NCI-H345 treated with DMSO at 0.1 percent for 48 hours (cell line): Measurements from ENCODE around the gene VSIR.

Experiments used
- DNase-seq: peaks from one replicate; lab custom pipeline; 2025; ENCODE audit not compliant: unreplicated experiment; lab: John Stamatoyannopoulos, UW

VSIR gene

DNA sequence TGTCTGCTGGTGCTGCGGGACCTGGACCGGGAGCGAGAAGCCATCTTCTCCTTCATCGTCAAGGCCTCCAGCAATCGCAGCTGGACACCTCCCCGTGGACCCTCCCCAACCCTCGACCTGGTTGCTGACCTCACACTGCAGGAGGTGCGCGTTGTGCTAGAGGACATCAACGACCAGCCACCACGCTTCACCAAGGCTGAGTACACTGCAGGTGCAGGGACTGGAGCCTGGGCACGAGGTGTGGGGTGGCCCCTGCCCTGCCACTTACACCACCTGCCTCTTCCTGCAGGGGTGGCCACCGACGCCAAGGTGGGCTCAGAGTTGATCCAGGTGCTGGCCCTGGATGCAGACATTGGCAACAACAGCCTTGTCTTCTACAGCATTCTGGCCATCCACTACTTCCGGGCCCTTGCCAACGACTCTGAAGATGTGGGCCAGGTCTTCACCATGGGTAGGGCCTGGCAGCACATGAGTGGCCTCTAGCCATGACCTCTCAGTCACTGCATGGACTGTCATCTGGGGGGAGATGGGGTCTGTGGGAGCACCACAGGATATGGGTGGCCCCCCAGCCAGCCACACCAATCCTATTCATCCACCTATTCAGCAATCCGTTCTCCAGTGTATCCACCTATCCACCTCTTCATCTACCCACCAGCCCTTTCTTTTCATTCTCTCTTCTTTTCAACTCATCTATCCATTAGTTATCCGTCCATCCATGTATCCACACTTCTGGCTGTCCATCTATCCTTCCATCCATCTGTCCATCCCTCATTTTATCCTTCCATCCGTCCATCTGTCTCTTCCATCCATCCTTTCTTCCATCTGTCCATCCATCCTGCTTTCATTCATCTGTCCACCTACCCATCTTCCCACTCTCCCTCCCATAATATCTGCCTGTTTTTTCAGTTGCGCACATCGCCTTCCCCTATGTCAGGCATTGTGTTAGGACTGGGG is 34.5 kb upstream of the VSIR start:
- DNase-seq = no peak

DNA sequence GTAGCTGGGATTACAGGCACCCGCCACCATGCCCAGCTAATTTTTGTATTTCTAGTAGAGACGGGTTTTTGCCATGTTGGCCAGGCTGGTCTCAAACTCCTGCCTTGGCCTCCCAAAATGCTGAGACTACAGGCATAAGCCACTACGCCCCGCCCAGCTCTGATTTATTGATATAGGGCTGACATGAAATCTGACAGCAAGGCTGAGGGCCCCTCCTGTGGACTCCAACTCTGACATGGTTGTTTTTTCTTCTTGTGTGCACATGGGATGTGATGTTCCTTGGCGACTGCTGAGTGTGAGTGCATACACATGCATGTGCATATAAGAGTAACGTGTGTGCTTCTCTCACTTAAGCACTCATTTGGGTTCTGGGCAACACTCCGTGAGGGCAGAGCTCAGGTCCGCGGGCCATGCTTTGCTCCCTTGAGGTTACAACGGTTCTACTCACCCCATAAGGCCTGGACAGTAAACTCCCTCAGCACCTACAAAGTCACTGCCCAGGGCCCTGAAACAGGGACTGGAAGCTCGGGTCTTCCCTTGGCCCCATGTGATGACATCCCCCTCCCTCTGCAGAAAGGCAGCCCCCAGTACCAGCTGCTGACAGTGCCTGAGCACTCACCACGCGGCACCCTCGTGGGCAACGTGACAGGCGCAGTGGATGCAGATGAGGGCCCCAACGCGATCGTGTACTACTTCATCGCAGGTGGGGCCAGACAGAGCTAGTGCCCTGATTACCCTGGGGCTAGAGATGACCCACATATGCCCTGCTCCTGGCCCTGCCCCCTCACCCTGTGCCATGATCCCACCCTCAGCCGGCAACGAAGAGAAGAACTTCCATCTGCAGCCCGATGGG is 33.6 kb upstream of the VSIR start:
- DNase-seq = no peak

DNA sequence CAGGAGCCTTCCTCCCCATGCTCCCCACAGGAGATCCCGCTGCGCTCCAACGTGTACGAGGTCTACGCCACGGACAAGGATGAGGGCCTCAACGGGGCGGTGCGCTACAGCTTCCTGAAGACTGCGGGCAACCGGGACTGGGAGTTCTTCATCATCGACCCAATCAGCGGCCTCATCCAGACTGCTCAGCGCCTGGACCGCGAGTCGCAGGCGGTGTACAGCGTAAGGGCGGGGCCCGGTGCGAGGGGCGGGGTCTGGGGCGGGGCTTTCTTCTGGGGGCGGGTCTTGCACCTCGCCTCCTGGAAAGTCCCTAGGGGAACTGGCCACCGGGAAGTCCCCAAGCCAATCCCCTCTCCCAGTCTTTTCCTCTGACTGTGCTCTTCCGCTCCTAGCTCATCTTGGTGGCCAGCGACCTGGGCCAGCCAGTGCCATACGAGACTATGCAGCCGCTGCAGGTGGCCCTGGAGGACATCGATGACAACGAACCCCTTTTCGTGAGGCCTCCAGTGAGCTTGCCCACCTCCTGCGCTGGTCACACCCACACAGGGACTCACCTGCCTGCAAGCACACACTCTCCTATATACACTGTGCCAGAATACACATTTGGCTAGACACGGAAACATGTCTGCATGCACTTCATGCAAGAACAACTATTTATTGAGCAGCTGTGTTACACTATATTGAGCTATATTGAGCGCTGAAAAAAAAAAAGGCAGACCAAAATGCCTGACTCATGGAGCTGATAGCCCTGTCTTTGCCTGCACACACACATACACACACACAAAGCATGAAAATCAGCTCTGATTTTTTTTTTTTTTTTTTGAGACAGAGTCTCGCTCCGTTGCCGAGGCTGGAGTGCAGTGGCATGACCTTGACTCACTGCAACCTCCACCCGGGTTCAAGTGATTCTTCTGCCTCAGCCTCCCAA is 32.7 kb upstream of the VSIR start:
- DNase-seq = no peak

DNA sequence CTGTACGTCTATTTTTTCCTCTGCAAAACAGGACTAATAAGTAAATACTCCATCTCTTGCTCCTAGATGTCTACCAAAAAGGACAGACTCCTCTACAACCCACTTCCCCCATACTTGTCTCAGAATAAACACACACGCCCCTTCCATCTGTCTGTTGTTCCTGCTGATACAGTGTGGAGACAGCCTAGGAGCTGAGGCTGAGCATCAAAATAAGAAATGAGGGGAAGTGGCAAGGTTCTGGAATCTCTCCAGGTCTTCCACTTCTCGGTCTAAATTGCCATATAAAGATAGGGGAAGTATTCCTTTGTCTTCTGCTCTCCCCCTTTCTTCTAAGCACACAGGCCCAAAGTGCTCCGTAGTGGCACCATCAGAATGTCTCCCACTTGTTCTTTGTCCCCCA is 30.8 kb upstream of the VSIR start:
- no peak for DNase-seq

DNA sequence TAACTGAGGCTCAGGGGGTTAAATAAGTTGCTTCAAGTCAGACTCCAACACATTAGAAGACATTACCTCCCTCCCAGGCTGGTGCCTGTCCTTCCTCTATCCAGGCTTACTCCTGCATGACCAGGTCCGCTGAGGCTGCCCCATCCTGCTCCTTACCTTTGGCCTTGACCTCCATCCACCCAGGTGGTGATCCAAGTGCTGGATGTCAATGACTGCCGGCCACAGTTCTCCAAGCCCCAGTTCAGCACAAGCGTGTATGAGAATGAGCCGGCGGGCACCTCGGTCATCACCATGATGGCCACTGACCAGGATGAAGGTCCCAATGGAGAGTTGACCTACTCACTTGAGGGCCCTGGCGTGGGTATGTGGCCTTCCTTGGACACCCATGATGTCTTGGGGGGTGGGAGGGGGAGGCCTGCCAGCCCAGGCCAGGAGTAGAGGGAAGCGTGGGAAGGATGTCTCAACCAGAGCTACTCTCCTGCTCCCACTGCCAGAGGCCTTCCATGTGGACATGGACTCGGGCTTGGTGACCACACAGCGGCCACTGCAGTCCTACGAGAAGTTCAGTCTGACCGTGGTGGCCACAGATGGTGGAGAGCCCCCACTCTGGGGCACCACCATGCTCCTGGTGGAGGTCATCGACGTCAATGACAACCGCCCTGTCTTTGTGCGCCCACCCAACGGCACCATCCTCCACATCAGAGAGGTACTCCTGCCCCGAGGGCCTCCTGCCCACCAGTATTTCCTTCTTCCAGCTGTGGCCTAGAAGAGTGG is 29.6 kb upstream of the VSIR start:
- DNase-seq = no peak

DNA sequence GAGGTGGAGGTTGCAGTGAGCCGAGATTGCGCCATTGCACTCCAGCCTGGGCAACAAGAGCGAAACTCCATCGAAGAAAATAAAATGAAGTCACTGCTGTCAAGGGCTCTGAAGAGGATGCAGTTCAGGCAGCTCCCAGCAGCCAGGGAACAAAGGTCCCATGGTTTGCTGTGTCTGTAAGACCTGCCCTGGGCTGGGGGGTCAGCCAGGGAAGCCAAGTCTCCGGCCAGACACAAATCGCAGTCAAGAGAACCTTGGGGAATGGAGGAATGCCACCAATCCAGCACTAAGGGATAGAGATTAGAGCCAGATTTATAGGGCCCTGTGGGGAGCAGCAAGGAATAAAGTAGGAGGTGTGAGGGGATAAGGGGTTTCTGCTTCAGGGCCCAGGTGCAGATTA is 28.9 kb upstream of the VSIR start:
- no peak for DNase-seq

DNA sequence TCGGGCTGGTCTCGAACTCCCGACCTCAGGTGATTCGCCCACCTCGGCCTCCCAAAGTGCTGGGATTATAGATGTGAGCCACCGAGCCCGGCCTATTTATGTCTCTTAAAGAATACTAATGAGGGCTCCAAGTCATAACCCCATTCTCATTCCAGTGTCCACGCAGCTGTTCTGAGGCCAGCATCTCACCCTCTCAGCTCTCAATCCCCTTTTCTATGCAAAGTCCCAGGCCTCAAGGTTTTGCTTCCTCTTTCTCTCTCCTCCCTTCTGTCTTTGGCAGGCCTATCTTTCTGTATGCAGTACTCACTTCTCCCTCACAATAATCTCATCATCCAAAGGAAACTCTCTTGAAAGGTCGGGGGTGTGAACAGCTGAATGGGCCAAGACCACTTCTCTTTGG is 28.0 kb upstream of the VSIR start:
- no peak for DNase-seq

DNA sequence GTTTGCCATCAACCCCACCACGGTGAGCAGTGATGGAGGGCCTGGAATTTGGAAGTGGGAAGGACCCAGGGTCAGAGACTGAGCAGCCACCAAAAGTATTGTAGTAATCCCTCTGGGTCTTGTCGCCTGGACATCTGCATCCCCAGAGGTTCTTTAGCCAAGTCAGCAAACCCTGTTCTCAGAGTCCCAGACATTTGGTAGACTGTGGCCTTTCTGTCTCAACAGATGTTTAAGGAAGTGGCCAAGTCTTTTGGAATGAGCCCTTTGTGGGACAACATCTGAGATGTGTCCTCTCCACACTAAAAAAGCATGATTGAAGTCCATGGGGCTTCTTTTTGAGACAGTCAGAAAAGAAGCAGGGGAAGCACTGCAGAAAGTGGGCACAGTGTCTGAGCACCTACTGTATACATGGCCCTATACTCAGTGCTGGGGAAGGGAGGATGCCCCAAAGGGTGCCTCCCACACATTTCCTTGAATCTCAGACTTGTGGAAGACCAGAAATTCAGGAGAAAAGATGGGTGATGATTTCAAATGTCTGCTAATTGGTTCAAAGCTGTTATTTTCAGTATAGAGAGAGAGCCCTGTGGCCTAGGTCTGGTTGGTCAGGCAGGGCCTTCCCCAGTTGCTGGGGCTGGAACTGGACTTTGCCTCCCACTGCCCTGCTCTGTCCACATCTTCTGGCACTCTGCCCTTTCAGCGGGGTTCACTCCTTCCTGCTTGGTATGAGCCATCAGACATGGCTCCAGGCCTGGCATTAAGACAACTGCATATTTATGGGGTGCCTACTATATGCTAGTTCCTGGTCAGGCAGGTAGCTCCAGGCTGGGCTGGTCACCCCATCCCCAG is 26.5 kb upstream of the VSIR start:
- no peak for DNase-seq

DNA sequence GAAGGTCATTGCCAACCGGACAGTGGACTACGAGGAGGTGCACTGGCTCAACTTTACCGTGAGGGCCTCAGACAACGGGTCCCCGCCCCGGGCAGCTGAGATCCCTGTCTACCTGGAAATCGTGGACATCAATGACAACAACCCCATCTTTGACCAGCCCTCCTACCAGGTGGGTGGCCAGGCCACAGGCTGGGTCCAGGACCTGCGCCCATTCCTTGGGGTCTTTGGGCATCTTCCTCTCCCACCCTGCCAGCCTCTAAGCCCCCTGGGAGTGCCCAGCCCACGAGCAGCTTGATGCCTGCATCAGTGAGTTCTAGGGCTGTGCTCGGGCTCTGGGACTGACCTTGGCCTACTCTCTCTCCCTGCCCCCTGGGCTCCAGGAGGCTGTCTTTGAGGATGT is 25.8 kb upstream of the VSIR start:
- no peak for DNase-seq

DNA sequence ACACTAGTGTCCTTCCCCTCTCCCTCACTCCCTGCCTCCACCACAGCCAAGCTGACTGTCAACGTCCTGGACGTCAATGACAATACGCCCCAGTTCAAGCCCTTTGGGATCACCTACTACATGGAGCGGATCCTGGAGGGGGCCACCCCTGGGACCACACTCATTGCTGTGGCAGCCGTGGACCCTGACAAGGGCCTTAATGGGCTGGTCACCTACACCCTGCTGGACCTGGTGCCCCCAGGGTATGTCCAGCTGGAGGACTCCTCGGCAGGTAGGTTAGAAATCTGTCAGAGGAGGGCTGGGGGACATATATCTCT is 24.9 kb upstream of the VSIR start:
- no peak for DNase-seq

DNA sequence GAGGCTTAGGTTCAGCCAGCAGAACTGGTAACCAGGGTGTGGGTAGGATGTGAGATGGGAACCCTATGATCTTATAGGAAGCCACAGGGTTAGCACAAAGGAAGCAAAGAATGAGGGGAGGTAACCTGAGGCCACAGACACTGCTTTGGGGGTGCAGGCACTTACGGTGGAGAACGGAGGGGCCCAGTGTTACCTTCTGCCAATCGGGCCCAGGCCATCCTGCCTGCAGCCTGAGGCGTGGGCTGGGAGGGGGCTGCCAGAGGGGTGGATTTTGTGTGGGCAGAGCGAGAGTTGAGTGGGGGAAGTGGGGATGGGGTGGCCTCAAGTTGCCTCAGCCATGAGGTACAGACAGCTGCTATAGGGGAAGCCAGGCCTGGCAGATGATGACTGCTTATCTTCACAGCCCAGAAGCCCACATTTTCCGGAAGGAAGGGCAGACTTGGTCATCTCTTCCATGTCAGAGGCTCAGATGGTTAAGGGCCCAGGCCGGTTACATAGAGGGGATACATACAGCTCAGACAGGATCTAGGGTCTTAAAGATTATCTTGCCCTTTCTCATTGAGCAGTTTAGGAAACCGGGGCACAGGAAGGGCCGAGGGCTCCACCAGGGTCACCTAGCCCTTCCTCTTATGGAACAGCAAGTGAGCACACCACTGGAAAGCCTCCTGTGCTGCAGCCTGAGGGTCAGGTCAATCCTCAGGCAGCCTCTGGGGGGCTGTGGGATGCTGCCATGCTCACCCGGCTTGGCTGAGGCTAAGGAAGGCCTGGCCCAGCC is 24.4 kb upstream of the VSIR start:
- no peak for DNase-seq

DNA sequence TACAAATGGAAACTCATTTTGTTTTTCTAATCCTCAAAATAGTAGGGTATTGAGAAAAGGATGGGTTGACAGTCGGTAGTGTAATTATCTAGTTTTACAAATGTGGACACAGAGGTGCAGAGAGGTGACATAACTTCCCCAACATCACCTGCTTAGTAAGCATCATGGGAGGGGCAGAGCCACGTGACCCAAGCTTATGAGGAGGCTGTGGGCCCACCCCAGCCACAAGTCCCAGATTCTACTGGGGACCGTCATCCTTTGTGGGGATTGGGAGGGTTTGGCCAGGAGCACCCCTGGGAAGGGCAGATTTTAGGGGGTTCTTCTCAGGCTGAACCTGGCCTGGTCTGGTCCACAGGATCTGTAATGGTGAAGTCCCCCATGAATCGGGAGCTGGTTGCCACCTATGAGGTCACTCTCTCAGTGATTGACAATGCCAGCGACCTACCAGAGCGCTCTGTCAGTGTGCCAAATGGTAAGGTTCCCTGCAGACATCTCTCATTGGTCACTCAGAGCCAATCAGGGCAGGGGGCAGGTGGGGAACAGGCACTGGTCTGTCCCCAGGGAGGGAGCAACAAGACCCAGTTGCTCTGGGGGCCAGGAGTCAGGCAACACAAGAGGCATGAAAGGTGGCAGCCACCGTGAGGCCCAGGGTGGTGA is 23.6 kb upstream of the VSIR start:
- DNase-seq = no peak

DNA sequence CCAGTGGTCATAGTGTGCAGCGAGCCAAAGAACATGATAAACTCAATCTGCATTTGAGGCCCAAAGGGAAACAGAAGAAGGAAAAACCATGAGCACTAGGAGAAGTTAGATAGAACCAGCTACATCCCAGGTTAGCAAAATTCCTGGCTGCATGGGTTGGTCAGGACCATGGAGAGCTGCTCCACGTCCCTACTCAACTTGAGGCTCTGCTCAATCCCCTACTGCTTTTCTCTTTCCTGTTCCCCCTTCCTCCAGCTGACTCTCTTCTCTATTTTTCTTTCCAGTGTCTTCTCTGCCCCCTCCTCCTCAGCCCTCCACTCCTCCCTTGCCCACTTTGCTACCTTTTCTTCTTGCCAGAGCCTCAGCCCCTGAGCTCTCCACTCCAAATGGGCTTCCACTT is 21.9 kb upstream of the VSIR start:
- DNase-seq = no peak

DNA sequence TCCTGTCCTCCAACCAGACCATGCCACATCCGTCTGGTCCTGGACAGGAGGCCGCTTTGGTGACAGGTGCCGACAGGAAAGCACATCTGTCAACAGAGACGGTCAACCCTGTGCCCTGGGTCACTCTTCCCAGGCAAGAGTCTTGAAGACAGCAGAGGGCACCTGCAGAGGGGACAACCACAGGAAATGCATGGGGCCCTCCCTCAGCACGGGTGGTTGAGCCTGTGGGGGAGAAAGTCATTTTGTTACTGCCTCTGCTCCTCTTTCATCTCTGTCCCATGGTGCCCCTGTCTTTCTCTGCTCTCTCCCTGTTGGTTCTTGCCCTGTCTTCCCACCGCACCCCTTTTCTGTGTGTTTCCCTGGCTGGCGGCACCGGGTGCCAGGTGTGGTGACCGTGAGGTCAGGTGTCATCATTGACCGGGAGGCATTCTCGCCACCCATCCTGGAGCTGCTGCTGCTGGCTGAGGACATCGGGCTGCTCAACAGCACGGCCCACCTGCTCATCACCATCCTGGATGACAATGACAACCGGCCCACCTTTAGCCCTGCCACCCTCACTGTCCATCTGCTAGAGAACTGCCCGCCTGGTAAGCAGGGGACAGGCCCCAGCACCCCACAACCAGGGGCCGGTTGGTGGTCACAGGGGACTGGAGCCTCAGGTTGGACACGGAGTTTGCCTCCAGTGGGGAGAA is 17.6 kb upstream of the VSIR start:
- no peak for DNase-seq

DNA sequence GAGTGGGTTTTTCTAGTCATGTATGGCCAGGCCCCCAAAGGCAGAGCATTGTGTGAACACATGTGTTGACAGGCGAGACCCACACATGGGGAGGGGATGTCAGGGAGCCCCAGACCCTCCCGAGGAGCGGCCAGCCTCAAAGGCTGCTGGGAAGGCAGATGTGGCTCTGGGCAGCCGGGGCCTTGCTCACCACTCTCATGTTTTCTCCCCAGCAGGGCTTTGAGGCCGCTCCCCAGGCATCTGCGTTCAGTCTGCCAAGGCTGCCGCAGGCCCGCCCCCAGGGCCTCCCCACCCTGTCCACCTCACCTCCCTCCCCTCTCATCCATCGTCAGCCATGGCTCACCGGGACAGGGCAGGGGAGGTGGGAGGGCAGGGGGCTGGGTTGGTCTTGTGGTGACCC is 16.6 kb upstream of the VSIR start:
- no peak for DNase-seq

DNA sequence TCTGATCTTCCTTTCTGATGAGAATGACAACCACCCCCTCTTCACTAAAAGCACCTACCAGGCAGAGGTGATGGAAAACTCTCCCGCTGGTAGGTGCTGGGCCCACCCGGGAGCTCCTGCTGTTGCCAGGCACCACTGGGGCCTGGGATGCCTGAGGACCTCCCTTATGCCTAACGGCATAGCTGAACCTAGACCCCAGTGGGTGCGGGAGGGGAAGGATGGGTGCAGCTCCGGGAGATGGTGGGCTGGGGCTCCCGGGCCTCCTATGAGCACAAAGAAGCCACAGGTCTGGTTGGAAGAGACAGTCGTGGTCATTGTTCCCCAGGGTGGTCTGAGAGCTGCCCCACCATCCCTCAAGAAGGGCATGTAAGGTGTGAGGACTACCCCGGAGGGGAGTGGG is 15.6 kb upstream of the VSIR start:
- DNase-seq = no peak

DNA sequence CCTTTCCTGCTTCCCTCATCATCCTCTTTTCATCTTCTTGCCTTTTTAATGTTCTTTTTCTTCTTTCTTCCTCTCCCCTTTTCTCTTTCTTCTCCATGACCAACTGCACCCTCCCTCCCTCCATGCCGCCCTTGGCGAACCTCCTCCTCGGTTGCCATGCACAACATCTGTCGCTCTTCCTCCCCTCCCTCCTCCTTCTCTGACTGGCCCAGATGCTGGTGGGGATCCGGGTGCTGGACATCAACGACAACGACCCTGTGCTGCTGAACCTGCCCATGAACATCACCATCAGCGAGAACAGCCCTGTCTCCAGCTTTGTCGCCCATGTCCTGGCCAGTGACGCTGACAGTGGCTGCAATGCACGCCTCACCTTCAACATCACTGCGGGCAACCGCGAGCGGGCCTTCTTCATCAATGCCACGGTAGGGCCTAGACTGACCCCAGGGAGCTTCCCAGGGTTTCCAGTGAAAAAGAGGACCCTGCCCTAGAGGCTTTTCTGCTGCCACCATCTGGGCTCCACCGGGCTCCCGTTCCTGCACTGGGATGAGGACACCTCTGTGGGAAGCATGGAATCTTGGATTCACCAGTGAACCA is 11.5 kb upstream of the VSIR start:
- DNase-seq = no peak
